Stomach (tissue), 9 donors: ENCODE data around the gene ZNF275. TPM values are rescaled to one million over a fixed set of nuclear protein-coding genes. Genes with fewer than 3 reads are reported as not detected.

ENCODE experiments used
- DNase-seq, 2 donors: peaks; one replicate each; pipeline versions ENCODE4 v3.0.0 to v3.0.0-alpha.2; 2013 to 2019
- H3K27ac ChIP-seq, 5 donors: fragments of 200-600 bp in 4 of 5; sonication (generic) in 4 of 5; one replicate each; pipeline ENCODE4 v1.5.1; 2013 to 2019; ENCODE audit warnings: mild to moderate bottlenecking in 1 of 5, moderate library complexity in 1 of 5
- H3K27me3 ChIP-seq, 3 donors: fragments of 200-600 bp; sonication (generic); one replicate each; pipeline ENCODE4 v1.5.1; 2017 to 2019; ENCODE audit warnings: mixed run types in 1 of 3
- H3K36me3 ChIP-seq, 4 donors: fragments of 200-600 bp; sonication (generic); 1 replicate in 3 of 4; 2 replicates in 1 of 4; pipeline ENCODE4 v1.5.1; 2016 to 2019
- H3K4me1 ChIP-seq, 4 donors: fragments of 200-600 bp; sonication (generic); one replicate each; pipeline ENCODE4 v1.5.1; 2016 to 2019
- H3K4me3 ChIP-seq, 4 donors: fragments of 200-600 bp; sonication (generic) in 3 of 4; one replicate each; pipeline ENCODE4 v1.5.1; 2016 to 2019; ENCODE audit warnings: mild to moderate bottlenecking in 1 of 4
- H3K9me3 ChIP-seq, 4 donors: fragments of 200-600 bp; sonication (generic); one replicate each; pipeline ENCODE4 v1.5.1; 2016 to 2019
- EP300 ChIP-seq: sonication (generic); formaldehyde crosslinking; IDR thresholded peaks from one replicate; pipeline ENCODE4 v1.6.1; 2017; ENCODE audit warnings: antibody characterized with exemption
- POLR2A ChIP-seq, 4 donors: fragments of 450-650 bp; IDR thresholded peaks; one replicate each; pipeline ENCODE4 v1.6.1; 2016; ENCODE audit warnings: antibody characterized with exemption in 4 of 4, control low read depth in 2 of 4, mild to moderate bottlenecking in 1 of 4, moderate library complexity in 1 of 4
- POLR2AphosphoS5 ChIP-seq, 3 donors: sonication (generic); formaldehyde crosslinking; IDR thresholded peaks; one replicate each; pipeline ENCODE4 v1.6.1; 2016; ENCODE audit warnings: antibody characterized with exemption in 3 of 3
- WGBS, 5 donors: extraction: QIAGEN DNeasy Blood & Tissue Kit in 3 of 5; methylation state at CpG; one replicate each; pipeline versions ENCODE4 v1.1.5 to v1.1.7; 2013 to 2018; 5-methylcytosine and 5-hydroxymethylcytosine counted together
- intact Hi-C: fragments of 100-400 bp; cut with DNase I; formaldehyde crosslinking; loops from one replicate; pipeline ENCODE4 v1.15.1; 2023; ENCODE audit warnings: low total_unique reads
- polyA plus RNA-seq, 3 donors: library from polyadenylated mRNA; stranded (reverse); fragments of 200-250 nt; gene quantifications; one replicate each; pipeline ENCODE4 v1.2.3, GENCODE V29; 2013
- total RNA-seq, 5 donors: library from RNA; depleted of rRNA; stranded (reverse); fragments of >200 nt; gene quantifications; one replicate each; pipeline versions ENCODE4 v1.1.0 to v1.2.3, GENCODE V29; 2014 to 2016
- TF ChIP-seq, protein P1 (sequence below), 7 experiments: fragments of 450-650 bp in 4 of 7; fragments of 200-600 bp in 3 of 7; sonication (generic) in 3 of 7; IDR thresholded peaks; one replicate each; pipeline ENCODE4 v1.5.1; 2016 to 2019; ENCODE audit warnings: antibody characterized with exemption in 7 of 7, control low read depth in 2 of 7, mild to moderate bottlenecking in 1 of 7
- donor health status: healthy with polysubstance abuse.
- donor health status: Bipolar disorder and iron deficiency.
- donor health status: healthy.

Gene ZNF275
- total and polyA plus RNA-seq, 8 donors: 0.87 to 13.4 (median 3.7) TPM

DNA sequence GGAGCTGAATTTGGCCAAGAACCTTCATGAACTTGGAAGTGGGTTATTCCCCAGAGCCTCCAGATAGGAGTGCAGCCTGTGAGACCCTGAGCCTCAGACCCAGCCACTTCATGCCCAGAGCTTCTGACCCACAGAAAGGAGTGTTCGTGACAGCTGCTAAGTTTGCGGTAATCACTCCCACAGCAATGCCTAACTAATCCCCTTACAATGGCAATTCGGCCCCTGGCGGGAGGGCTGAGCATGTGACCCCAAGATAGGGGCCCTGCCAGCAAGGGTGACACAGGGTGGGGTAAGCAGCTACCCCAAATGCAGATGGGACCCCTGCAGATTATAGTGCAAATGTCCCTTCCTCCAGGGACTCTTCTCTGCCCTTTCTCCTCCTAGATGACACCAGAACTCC is 44.7 kb downstream of the ZNF275 start:
- Histone ChIP-seq H3K27ac (no peak overlapping the region), H3K9me3 (peaks cover 0 to 26% (median 11%) of the 10 kb centered on the region in 4 donors), H3K36me3 (no peaks in the 10 kb centered on the region), H3K4me3 (no peak overlapping the region), H3K4me1 (peaks cover 0 to 4% (median 0%) of the 10 kb centered on the region in 4 donors), H3K27me3 (peaks cover 0 to 5% (median 0%) of the 10 kb centered on the region in 3 donors)
- 87 to 95% (median 93%) methylated on average over 3 to 4 of the region's 4 CpGs for WGBS, 5 donors
- intact Hi-C loops: no loop called here
- no peak for DNase-seq
- no peak for TF ChIP-seq POLR2A (IDR thresholded peaks at IDR 0.05)
- TF ChIP-seq, protein P1, sequence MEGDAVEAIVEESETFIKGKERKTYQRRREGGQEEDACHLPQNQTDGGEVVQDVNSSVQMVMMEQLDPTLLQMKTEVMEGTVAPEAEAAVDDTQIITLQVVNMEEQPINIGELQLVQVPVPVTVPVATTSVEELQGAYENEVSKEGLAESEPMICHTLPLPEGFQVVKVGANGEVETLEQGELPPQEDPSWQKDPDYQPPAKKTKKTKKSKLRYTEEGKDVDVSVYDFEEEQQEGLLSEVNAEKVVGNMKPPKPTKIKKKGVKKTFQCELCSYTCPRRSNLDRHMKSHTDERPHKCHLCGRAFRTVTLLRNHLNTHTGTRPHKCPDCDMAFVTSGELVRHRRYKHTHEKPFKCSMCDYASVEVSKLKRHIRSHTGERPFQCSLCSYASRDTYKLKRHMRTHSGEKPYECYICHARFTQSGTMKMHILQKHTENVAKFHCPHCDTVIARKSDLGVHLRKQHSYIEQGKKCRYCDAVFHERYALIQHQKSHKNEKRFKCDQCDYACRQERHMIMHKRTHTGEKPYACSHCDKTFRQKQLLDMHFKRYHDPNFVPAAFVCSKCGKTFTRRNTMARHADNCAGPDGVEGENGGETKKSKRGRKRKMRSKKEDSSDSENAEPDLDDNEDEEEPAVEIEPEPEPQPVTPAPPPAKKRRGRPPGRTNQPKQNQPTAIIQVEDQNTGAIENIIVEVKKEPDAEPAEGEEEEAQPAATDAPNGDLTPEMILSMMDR (IDR thresholded peaks at IDR 0.05): no peak
- no peak for TF ChIP-seq POLR2AphosphoS5 (IDR thresholded peaks at IDR 0.05)
- TF ChIP-seq EP300: no peak

DNA sequence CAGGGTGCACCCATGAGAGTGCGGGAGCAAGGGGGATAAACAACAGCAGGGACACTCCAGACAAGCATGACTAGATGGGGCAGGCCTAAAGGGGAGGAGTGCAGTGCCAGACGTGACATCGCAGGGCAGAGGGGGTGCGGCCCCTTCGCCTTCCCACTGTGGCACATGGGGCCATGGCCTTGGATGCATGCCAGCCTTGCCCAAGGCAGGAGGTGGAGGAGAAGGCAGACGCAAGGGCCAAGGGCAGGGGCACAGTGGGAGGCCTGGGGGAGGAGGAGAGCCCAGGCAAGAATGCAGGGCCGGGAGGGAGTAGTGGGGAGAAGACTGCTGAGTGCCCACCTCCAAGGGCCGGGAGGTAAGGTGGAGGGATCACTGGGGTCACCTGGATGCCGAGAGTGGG is 45.6 kb downstream of the ZNF275 start:
- Histone ChIP-seq H3K9me3 (peaks cover 0 to 26% (median 11%) of the 10 kb centered on the region in 4 donors), H3K4me1 (peaks cover 0 to 4% (median 0%) of the 10 kb centered on the region in 4 donors), H3K36me3 (no peaks in the 10 kb centered on the region), H3K27me3 (peaks cover 0 to 5% (median 0%) of the 10 kb centered on the region in 3 donors), H3K4me3 (no peak overlapping the region), H3K27ac (no peak overlapping the region)
- TF ChIP-seq, protein P1 (IDR thresholded peaks at IDR 0.05): no peak
- TF ChIP-seq POLR2AphosphoS5 (IDR thresholded peaks at IDR 0.05) (no peak), EP300 (no peak), POLR2A (IDR thresholded peaks at IDR 0.05) (no peak)
- WGBS, 5 donors: 72 to 90% (median 79%) methylated on average over 2 to 9 of the region's 9 CpGs
- intact Hi-C loops: no loop called here
- DNase-seq: no peak

- Histone ChIP-seq H3K36me3 (no peaks in the 10 kb centered on the region), H3K27ac (no peak overlapping the region), H3K4me3 (no peak overlapping the region), H3K9me3 (peaks cover 0 to 26% (median 11%) of the 10 kb centered on the region in 4 donors), H3K27me3 (peaks cover 0 to 5% (median 0%) of the 10 kb centered on the region in 3 donors), H3K4me1 (peaks cover 0 to 4% (median 0%) of the 10 kb centered on the region in 4 donors)
- intact Hi-C loops: no loop called here
- no peak for DNase-seq
- 73 to 87% (median 78%) methylated on average over 10 to 13 of the region's 13 CpGs for WGBS, 5 donors
- TF ChIP-seq, protein P1 (IDR thresholded peaks at IDR 0.05): no peak
- TF ChIP-seq EP300 (no peak), POLR2A (IDR thresholded peaks at IDR 0.05) (no peak), POLR2AphosphoS5 (IDR thresholded peaks at IDR 0.05) (no peak)
Observed at GRCh38 chrX:153379971-153380581, 46.1 kb downstream of the ZNF275 start.

DNA sequence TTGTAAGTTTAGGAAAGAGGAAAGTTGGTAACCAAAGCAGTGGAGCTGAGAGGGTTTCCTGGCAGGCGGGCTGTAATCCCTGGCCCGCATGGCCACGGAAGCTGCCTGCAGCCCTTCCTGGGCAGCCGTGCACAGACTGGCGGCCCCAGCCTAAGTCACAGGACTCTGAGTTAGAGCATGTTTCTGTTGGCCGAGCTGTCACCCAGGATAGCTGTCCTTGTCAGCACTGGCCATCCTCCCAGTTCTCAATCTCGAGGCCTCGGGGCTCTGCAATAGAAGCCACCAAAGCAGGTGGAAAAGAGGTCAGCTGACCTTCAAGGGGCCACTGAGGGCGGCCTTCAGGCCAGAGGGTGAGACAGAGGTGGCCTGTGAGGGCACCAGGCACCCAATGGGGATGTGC is 46.7 kb downstream of the ZNF275 start:
- no peak for DNase-seq

More for the DNA sequence above, 46.7 kb downstream of the ZNF275 start:
- peaks cover 0 to 2% (median 0%) of the 10 kb centered on the region in 3 donors for H3K27me3 ChIP-seq
- H3K36me3 ChIP-seq: no peaks in the 10 kb centered on the region
- H3K4me3 ChIP-seq: no peak overlapping the region
- peaks cover 0 to 4% (median 0%) of the 10 kb centered on the region in 4 donors for H3K4me1 ChIP-seq
- TF ChIP-seq EP300 (no peak), POLR2A (IDR thresholded peaks at IDR 0.05) (no peak)
- TF ChIP-seq, protein P1 (IDR thresholded peaks at IDR 0.05): no peak
- H3K27ac ChIP-seq: no peak overlapping the region
- H3K9me3 ChIP-seq: peaks cover 0 to 26% (median 9%) of the 10 kb centered on the region in 4 donors
- 70 to 80% (median 78%) methylated on average over 6 to 9 of the region's 9 CpGs for WGBS, 5 donors
- intact Hi-C loops: no loop called here
